Measurements from ENCODE around the gene FXR1.

Gene FXR1

GRCh38 chr3:181009225-181009624 is 96.8 kb downstream of the FXR1 start:
- no peak for DNase-seq

GRCh38 chr3:181017690-181018089 is 105.2 kb downstream of the FXR1 start:
- no peak for DNase-seq

DNA sequence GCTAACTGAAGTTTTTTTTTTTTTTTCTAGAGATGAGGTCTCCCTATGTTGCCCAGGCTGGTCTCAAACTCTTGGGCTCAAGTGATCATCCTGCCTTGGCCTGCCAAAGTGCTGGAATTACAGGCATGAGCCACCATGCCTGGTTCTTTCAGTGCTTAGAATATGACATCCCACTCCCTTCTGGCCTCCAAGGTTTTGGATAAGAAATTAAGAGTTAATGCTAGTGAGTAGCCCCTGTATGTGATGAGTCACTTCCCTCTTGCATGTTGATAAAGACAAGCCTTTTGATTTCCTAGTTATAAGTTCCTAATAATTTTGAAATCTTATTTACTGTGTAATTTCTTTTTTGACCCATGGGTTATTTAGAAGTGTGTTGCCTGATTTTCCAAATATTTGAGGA is 112.7 kb downstream of the FXR1 start:
- no peak for DNase-seq

DNA sequence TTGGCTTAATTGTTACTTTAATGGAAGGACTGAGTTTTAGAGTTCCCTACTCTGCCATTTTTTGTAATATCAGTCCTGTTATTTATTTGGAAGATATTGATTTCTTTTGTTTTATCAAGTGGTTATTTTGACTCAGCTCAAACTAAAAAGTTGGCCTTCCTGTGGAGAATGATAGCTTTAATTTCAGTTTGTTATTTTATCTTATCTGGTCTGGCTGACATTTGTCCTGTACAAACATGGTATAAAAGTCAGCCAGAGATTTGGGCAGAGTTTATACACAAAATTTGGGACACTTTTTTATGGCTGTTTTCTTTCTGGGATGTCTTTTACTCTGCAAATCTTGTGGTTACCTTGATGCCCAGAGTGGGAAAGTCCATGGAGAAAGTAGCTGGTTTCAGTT is 118.5 kb downstream of the FXR1 start:
- DNase-seq = no peak

Measured in NCI-H146 (cell line).